ENCODE measurements around the gene NT5C3B.
"Not testable (repeated sequence)": the region's sequence is repeated elsewhere in the genome, so short reads cannot be mapped to it uniquely, and the experiment has no call there.

NT5C3B gene

GRCh38 chr17:41839448-41839847, 3.4 kb upstream of the NT5C3B start:
- DNase-seq (ENCODE audit: low spot score), result not testable (repeated sequence)

GRCh38 chr17:41837761-41838538, 1.9 kb upstream of the NT5C3B start, which contains the start of gene KLHL10:
TSS of gene KLHL10 (plus strand) at chr17:41837825. CDS start at chr17:41837933, 108 bp downstream.
- no peak for DNase-seq (ENCODE audit: low spot score)

GRCh38 chr17:41836550-41837196, 641 bp upstream of the NT5C3B start:
- no peak for DNase-seq (ENCODE audit: low spot score)

GRCh38 chr17:41835214-41835799, 725 bp downstream of the NT5C3B start:
- no peak for DNase-seq (ENCODE audit: low spot score)

- DNase-seq (ENCODE audit: low spot score), result not testable (repeated sequence)
Measured at GRCh38 chr17:41829961-41830360, 6.1 kb downstream of the NT5C3B start.

GRCh38 chr17:41825175-41825845, 10.7 kb downstream of the NT5C3B start:
- no peak for DNase-seq (ENCODE audit: low spot score)

GRCh38 chr17:41824086-41824485, 11.9 kb downstream of the NT5C3B start:
- no peak for DNase-seq (ENCODE audit: low spot score)

- DNase-seq (ENCODE audit: low spot score), result no peak
Measured at GRCh38 chr17:41823580-41823979, 12.5 kb downstream of the NT5C3B start.

GRCh38 chr17:41823141-41823524, 12.9 kb downstream of the NT5C3B start:
- no peak for DNase-seq (ENCODE audit: low spot score)

- DNase-seq (ENCODE audit: low spot score), result no peak
Measured at GRCh38 chr17:41822216-41823140, 13.6 kb downstream of the NT5C3B start.

GRCh38 chr17:41821776-41822175, 14.3 kb downstream of the NT5C3B start:
- DNase-seq (ENCODE audit: low spot score), result no peak

GRCh38 chr17:41818024-41818423, 18.0 kb downstream of the NT5C3B start:
- DNase-seq (ENCODE audit: low spot score), result no peak

- no peak for DNase-seq (ENCODE audit: low spot score)
Measured at GRCh38 chr17:41816637-41817320, 19.3 kb downstream of the NT5C3B start.

- no peak for DNase-seq (ENCODE audit: low spot score)
Measured at GRCh38 chr17:41814195-41814594, 21.8 kb downstream of the NT5C3B start.

- no peak for DNase-seq (ENCODE audit: low spot score)
Measured at GRCh38 chr17:41813699-41814124, 22.3 kb downstream of the NT5C3B start.

- DNase-seq (ENCODE audit: low spot score), result no peak
Measured at GRCh38 chr17:41813152-41813680, 22.8 kb downstream of the NT5C3B start.

- DNase-seq (ENCODE audit: low spot score), result peak; percentile 11
Measured at GRCh38 chr17:41812381-41813151, 23.5 kb downstream of the NT5C3B start, which contains the start of gene FKBP10. TSS of gene FKBP10 (plus strand) at chr17:41813004. CDS start at chr17:41813035, 31 bp downstream.

- DNase-seq (ENCODE audit: low spot score), result peak; percentile 75
Measured at GRCh38 chr17:41811549-41812380, 24.3 kb downstream of the NT5C3B start, which contains the start of gene P3H4. TSS of gene P3H4 (minus strand) at chr17:41811949. CDS start at chr17:41811915, 34 bp downstream.
